IgD-negative memory B cell (primary cell): ENCODE measurements around the gene STX1B. TPM values are rescaled to one million over a fixed set of nuclear protein-coding genes. Genes with fewer than 3 reads are reported as not detected.

ENCODE experiments used
- H3K27ac Mint-ChIP-seq, 3 donors: one replicate each; pipeline ENCODE4 v1.8.0; 2020 to 2022; ENCODE audit warnings: mild to moderate bottlenecking in 3 of 3, mixed read lengths in 3 of 3, moderate library complexity in 1 of 3
- H3K27me3 Mint-ChIP-seq: one replicate; pipeline ENCODE4 v1.8.0; 2021; ENCODE audit warnings: mixed read lengths
- H3K36me3 Mint-ChIP-seq: one replicate; pipeline ENCODE4 v1.8.0; 2020; ENCODE audit warnings: mild to moderate bottlenecking, mixed read lengths
- H3K4me1 Mint-ChIP-seq, 3 donors: one replicate each; pipeline ENCODE4 v1.8.0; 2020 to 2022; ENCODE audit warnings: mixed read lengths in 3 of 3, mild to moderate bottlenecking in 1 of 3
- H3K4me3 Mint-ChIP-seq, 4 donors: one replicate each; pipeline ENCODE4 v1.8.0; 2020 to 2022; ENCODE audit warnings: mild to moderate bottlenecking in 4 of 4, mixed read lengths in 4 of 4, moderate library complexity in 3 of 4
- H3K9me3 Mint-ChIP-seq, 3 donors: one replicate each; pipeline ENCODE4 v1.8.0; 2020 to 2021; ENCODE audit warnings: mixed read lengths in 3 of 3, mild to moderate bottlenecking in 1 of 3
- polyA plus RNA-seq: library from polyadenylated mRNA; unstranded; fragments of 300-500 nt; fragmentation: Illumina TruSeq; gene quantifications from one replicate; pipeline ENCODE4 v1.2.3, GENCODE V29; 2021

STX1B gene
- polyA plus RNA-seq, 1 donor from 2014 or later, result 0.18 TPM

DNA sequence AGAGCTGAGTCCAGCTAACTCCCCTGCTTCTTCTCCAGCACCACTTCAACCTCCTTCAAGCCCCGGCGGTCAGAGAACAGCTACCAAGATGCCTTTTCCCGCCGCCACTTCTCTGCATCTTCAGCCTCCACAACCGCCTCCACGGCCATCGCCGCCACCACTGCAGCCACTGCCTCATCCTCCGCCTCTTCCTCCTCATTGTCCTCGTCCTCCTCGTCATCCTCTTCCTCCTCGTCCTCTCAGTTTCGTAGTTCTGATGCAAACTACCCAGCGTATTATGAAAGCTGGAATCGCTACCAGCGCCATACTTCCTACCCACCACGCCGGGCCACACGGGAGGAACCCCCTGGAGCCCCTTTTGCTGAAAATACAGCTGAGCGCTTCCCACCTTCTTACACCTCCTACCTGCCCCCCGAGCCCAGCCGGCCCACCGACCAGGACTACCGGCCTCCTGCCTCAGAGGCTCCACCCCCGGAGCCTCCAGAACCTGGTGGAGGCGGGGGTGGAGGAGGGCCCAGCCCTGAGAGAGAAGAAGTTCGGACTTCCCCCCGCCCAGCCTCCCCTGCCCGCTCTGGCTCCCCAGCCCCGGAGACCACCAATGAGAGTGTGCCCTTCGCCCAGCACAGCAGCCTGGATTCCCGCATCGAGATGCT, 45.7 kb downstream of the STX1B start:
- Mint-ChIP-seq H3K27ac (peak overlapping the region in 1 of 3 donors; percentile 46), H3K36me3 (peaks cover 11% of the 10 kb centered on the region), H3K27me3 (no peaks in the 10 kb centered on the region), H3K9me3 (no peaks in the 10 kb centered on the region), H3K4me3 (no peak overlapping the region), H3K4me1 (peaks cover 9 to 13% (median 9%) of the 10 kb centered on the region in 3 donors)

DNA sequence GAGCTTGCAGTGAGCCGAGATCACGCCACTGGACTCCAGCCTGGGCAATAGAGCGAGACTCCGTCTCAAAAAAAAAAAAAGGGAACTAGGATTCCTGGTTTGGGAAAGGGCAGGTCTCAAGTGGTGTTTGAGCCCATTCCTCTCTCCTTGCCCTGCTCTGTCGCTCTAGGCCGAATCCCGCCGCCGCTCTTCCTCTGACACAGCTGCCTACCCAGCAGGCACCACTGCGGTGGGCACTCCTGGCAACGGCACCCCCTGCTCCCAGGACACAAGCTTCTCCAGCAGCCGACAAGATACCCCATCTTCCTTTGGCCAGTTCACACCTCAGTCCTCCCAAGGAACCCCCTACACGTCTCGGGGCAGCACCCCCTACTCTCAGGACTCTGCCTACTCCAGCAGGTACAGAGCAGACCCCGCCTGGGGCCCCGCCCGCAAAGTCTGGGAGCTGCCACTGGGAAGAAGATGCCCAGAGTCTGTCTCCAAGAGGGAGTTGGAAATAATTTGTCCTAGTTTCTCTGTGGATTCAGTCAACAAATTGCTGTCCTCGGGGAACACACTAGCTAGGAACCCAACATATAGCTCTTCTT, 46.4 kb downstream of the STX1B start:
- no peaks in the 10 kb centered on the region for H3K9me3 Mint-ChIP-seq
- H3K27ac Mint-ChIP-seq, result peak overlapping the region in 2 of 3 donors; percentile 39 to 46
- peaks cover 11% of the 10 kb centered on the region for H3K36me3 Mint-ChIP-seq
- no peaks in the 10 kb centered on the region for H3K27me3 Mint-ChIP-seq
- H3K4me1 Mint-ChIP-seq, result peaks cover 12 to 19% (median 16%) of the 10 kb centered on the region in 3 donors
- no peak overlapping the region for H3K4me3 Mint-ChIP-seq

DNA sequence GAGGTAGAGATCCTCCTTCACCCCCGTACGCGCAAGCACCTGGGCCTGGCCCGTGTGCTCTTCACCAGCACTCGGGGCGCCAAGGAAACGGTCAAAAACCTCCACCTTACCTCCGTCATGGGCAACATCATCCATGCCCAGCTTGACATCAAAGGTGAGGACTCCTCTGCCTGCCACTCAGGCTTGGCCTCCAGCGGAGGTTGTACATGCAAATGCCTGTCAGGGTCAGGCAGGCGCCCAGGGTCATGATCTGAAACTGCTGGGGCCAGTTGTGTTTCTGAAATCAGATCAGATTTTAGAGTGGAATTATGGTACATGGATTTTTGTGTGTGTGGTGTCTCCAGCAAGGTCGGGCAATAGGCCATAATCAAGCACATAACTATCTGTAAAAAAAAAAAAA, 49.1 kb downstream of the STX1B start:
- H3K27ac Mint-ChIP-seq, result peak overlapping the region in 1 of 3 donors; percentile 97
- no peaks in the 10 kb centered on the region for H3K9me3 Mint-ChIP-seq
- H3K36me3 Mint-ChIP-seq, result peaks cover 4% of the 10 kb centered on the region
- no peaks in the 10 kb centered on the region for H3K27me3 Mint-ChIP-seq
- H3K4me3 Mint-ChIP-seq, result peak overlapping the region in 1 of 4 donors; percentile 62
- peaks cover 18 to 27% (median 20%) of the 10 kb centered on the region in 3 donors for H3K4me1 Mint-ChIP-seq

DNA sequence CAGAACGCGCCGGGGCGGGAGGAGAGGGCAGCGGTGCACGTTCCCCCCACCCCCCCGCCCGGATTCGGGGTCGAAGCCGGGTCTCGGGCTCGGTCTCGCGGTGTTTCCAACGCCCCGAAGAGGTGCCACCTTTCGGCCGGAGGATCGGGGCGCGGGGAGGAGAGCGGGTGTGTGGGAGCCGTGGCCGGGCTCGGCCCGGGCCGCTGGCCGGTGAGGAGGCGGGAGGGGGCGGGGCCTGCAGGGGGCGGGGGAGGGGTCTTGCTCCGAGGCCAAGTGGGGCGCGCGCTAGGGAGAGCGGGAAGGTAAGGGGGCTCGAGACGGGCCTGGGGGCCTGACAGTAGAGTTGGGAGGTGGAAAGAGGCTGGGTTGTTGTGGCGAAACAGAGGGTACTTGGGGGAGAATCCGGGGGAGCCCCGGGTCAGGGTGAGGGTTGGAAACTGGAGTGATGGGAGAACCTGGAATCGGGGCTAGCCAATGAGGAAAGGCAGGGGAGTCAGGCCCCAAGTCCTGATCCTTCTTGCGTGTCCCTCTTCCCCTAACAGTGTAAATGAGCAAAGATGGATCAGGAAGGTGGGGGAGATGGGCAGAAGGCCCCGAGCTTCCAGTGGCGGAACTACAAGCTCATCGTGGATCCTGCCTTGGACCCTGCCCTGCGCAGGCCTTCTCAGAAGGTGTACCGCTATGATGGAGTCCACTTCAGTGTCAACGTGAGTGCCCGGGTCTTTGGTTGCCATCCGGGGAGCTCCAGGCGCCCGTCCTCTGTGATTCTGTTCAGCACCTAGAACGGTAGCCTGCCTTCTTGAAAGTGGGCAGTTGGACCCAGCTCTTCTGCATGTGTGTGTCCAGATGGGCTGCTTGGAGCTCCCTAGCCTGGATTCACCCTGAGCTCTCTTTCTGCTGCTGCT, 52.0 kb downstream of the STX1B start:
- H3K27ac Mint-ChIP-seq, result peak overlapping the region; percentile 86 to 97 (median 88)
- peaks cover 2% of the 10 kb centered on the region for H3K36me3 Mint-ChIP-seq
- H3K9me3 Mint-ChIP-seq, result no peaks in the 10 kb centered on the region
- H3K4me3 Mint-ChIP-seq, result peak overlapping the region; percentile 85 to 96 (median 94)
- H3K4me1 Mint-ChIP-seq, result peaks cover 22 to 32% (median 23%) of the 10 kb centered on the region in 3 donors
- H3K27me3 Mint-ChIP-seq, result no peaks in the 10 kb centered on the region

DNA sequence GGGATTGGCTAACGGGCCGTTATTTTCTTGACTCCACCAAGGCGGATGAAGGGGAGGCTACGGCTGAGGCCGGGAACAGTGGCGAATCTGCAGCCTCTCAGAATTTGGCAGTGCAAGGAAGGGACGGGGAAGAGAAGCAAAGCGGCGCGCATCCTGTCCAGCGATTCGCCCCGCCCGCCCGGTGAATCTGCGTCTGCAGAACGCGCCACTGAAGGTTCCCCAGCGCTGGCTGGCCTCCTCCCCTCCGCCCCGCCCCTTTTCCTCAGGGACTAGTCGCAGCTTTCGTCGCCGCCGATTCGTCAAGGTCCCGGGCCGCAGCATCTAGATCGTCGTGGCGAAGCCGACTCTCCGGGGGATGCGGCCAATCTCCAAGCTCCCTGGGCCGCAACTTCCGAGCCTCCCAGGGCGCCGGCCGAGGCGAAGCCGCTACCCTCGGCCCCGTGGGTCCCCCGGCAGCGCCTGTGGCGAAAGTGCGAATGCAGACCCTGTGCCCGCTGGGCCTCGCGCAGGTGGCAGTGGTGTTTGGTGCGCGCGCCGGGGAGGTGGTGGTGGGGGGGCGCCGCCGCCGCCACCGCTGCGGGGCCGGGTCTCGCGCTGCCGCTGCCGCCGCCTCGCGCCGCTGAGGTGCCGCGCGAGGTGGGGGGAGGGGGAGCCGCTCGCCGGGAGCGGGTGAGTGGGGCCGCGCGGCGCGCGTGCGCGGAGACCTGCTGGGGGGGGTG, 52.8 kb downstream of the STX1B start, which contains the start of gene SETD1A:
TSS of gene SETD1A (plus strand) at position 299 of the 719 bp plus-strand sequence. CDS start 978 bp downstream, outside the sequence.
- Mint-ChIP-seq H3K27me3 (no peaks in the 10 kb centered on the region), H3K27ac (peak within 1 kb of the TSS; percentile 99 to 100 (median 99)), H3K4me3 (peak within 1 kb of the TSS; percentile 95 to 99 (median 98)), H3K36me3 (peaks cover 2% of the 10 kb centered on the region), H3K9me3 (no peaks in the 10 kb centered on the region), H3K4me1 (peaks cover 22 to 28% (median 23%) of the 10 kb centered on the region in 3 donors)

DNA sequence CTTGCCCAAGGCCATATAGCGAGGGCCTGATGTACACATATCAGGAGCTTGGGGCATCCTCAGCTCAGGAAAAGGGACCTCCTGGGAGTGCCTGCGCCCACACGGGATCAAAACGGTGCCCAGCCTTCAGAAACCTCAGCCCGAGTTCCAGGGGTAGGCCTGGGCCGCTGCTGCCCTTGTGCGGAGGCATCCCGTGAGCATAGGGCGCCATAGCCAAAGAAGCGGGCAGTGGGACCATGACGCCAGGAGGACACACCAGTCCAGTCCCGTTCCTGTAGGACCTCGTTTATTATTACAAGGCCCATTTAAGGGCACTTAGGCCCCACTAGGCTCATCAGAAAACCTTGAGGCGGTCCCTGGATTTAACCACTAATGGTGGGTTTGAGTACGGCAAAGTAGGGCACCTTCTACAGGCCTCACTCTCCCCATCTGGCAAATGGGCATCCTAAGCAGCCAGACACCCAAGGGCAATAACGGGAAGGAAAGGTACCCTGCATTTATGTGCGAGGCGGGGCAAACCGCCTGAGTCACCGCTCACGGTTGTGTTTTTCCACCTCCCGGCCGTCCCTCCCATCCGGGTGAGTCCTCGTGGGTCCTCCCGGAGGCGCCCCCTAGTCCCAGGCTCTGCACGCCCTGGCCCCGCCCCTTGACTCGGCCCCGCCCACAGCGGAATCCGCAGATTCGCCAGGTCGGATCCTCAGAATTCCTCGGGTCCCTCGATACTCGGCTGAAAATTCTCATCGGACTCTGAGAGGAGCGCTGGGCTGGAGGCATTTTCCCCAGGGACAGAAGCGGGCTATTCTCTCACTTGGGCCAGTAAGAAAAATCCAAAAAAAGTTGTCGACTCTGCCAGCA, 53.6 kb downstream of the STX1B start:
- no peaks in the 10 kb centered on the region for H3K9me3 Mint-ChIP-seq
- peaks cover 2% of the 10 kb centered on the region for H3K36me3 Mint-ChIP-seq
- H3K27ac Mint-ChIP-seq, result peak overlapping the region; percentile 99 to 100 (median 99)
- H3K27me3 Mint-ChIP-seq, result no peaks in the 10 kb centered on the region
- H3K4me3 Mint-ChIP-seq, result peak overlapping the region; percentile 95 to 99 (median 98)
- peaks cover 22 to 28% (median 23%) of the 10 kb centered on the region in 3 donors for H3K4me1 Mint-ChIP-seq

DNA sequence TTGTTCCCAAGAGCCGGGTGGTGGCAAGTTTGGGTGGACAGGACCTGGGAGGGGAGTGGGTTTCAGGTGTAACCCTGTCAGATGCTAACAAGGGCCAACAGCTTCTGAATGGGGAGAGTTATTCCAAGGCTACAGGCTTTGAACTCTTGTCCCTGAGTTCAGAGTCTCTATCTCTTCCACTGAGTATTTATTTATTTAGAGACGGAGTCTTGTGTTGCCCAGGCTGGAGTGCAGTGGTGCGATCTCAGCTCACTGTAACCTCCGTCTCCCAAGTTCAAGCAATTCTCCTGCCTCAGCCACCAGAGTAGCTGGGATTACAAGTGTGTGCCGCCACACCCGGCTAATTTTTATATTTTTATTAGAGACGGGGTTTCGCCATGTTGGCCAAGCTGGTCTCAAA, 55.4 kb downstream of the STX1B start:
- H3K4me3 Mint-ChIP-seq, result peak overlapping the region in 1 of 4 donors; percentile 62
- H3K36me3 Mint-ChIP-seq, result peaks cover 2% of the 10 kb centered on the region
- no peaks in the 10 kb centered on the region for H3K9me3 Mint-ChIP-seq
- peaks cover 24 to 26% (median 25%) of the 10 kb centered on the region in 3 donors for H3K4me1 Mint-ChIP-seq
- H3K27ac Mint-ChIP-seq, result peak overlapping the region in 2 of 3 donors; percentile 59 to 100
- H3K27me3 Mint-ChIP-seq, result no peaks in the 10 kb centered on the region

DNA sequence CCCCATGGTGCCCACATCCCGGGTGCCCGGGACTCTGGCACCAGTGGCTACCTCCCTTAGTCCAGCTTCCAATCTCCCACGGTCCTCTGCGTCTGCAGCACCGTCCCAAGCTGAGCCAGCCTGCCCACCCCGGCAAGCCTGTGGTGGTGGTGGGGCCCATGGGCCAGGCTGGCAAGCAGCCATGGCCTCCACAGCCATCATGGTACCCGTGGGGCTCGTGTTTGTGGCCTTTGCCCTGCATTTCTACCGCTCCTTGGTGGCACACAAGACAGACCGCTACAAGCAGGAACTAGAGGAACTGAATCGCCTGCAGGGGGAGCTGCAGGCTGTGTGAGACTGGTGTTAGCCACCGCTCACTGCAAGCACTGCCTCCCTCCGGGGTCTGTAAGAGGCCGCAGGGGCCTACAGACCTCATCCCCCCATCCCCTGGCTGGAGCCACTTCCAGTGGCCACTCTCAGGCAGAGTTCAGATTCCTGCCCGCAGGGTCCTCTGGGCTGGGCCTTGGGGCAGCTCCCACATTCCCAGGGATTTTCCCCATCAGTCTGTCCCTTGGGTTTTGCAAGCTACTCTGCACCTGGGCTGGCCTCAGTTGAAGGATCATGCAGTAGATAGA, 56.8 kb downstream of the STX1B start:
- Mint-ChIP-seq H3K36me3 (no peaks in the 10 kb centered on the region), H3K9me3 (no peaks in the 10 kb centered on the region), H3K27ac (peak overlapping the region in 2 of 3 donors; percentile 8 to 100), H3K4me1 (peaks cover 18 to 21% (median 18%) of the 10 kb centered on the region in 3 donors), H3K4me3 (peak overlapping the region in 1 of 4 donors; percentile 95), H3K27me3 (no peaks in the 10 kb centered on the region)

DNA sequence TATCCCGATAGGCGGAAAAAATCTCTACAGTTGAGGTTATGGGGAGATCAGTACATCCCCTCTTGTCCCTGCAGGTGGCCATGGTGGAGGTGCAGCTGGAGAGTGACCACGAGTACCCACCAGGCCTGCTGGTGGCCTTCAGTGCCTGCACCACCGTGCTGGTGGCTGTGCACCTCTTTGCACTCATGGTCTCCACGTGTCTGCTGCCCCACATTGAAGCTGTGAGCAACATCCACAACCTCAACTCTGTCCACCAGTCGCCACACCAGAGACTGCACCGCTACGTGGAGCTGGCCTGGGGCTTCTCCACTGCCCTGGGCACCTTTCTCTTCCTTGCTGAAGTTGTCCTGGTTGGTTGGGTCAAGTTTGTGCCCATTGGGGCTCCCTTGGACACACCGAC, 57.3 kb downstream of the STX1B start:
- H3K4me3 Mint-ChIP-seq, result peak overlapping the region in 1 of 4 donors; percentile 95
- peaks cover 15 to 21% (median 19%) of the 10 kb centered on the region in 3 donors for H3K4me1 Mint-ChIP-seq
- peak overlapping the region in 2 of 3 donors; percentile 8 to 100 for H3K27ac Mint-ChIP-seq
- H3K9me3 Mint-ChIP-seq, result no peaks in the 10 kb centered on the region
- H3K27me3 Mint-ChIP-seq, result no peaks in the 10 kb centered on the region
- H3K36me3 Mint-ChIP-seq, result no peaks in the 10 kb centered on the region

DNA sequence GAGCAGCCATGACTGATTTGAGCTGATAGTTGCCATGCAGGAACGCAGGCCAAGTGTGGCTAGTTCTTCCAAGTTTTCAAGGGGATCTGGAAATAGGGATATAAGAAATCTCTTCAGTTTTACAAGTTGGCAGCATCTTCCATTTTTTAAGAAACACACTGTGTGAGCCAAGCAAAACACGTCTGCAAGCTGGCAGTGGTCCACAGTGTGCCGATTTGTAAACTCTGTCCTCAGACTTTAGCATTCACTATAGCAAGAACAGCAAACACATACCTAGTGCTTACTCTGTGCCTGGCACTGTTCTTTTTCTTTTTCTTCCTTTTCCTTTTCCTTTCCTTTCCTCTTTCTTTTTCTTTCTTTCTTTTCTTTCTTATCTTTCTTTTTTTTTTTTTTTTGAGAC, 58.7 kb downstream of the STX1B start:
- no peaks in the 10 kb centered on the region for H3K9me3 Mint-ChIP-seq
- H3K27me3 Mint-ChIP-seq, result no peaks in the 10 kb centered on the region
- no peaks in the 10 kb centered on the region for H3K36me3 Mint-ChIP-seq
- peaks cover 14 to 16% (median 15%) of the 10 kb centered on the region in 3 donors for H3K4me1 Mint-ChIP-seq
- H3K4me3 Mint-ChIP-seq, result peak overlapping the region in 2 of 4 donors; percentile 53 to 99
- peak overlapping the region in 1 of 3 donors; percentile 74 for H3K27ac Mint-ChIP-seq

DNA sequence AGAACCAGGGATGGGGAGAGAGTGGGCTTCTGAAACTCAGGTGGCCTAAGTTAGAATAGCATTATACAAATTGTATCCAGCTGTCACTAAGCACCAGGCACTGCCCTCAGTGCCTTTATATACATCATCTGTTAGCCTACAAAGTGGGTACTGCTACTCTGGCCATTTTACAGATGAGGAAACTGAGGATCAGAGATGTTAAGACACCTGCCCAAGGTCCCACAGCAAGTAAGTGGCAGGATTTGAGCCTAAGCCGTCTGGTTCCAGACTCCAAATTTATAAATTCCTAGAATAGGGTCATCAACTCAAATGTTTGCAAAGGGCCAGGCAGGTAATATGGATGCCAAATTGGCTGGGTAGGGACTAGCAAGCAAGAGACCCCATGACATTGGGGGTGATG, 59.2 kb downstream of the STX1B start:
- Mint-ChIP-seq H3K4me1 (peaks cover 14 to 16% (median 15%) of the 10 kb centered on the region in 3 donors), H3K4me3 (peak overlapping the region in 1 of 4 donors; percentile 99), H3K36me3 (peaks cover 2% of the 10 kb centered on the region), H3K27me3 (no peaks in the 10 kb centered on the region), H3K9me3 (no peaks in the 10 kb centered on the region), H3K27ac (peak overlapping the region in 1 of 3 donors; percentile 74)

DNA sequence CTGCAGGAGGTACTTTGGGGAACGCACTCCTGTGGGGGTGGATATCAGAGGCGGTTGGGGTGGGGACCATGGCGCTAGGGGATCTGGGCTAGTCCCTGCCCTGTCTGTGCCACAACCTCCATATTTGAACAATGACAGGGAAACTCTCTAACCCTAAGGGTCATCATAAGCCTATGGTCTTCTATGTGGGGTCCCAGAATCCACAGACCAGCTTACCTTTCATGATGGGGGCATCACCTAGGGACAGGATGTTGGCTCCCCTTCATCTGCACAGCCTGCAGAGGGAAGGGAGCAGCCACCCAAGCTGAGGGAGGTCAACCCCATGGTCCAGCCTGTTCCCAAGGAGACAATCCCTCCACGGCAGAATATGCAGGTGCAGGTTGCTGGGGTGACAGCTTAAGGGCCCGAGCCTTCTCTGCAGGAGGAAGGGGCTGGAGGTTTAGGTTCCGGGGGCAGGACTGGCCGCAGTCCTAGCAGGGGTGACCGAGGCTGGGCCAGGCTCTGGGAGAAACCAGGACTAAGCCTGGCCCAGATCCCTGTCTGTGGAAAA, 59.8 kb downstream of the STX1B start:
- peaks cover 2% of the 10 kb centered on the region for H3K36me3 Mint-ChIP-seq
- H3K4me3 Mint-ChIP-seq, result peak overlapping the region; percentile 90 to 99 (median 97)
- no peaks in the 10 kb centered on the region for H3K27me3 Mint-ChIP-seq
- peaks cover 14 to 18% (median 15%) of the 10 kb centered on the region in 3 donors for H3K4me1 Mint-ChIP-seq
- no peaks in the 10 kb centered on the region for H3K9me3 Mint-ChIP-seq
- peak overlapping the region; percentile 80 to 96 (median 90) for H3K27ac Mint-ChIP-seq
